Pancreas (tissue), 10 donors: Measurements from ENCODE around the gene HLA-DPB1. TPM values are rescaled to one million over a fixed set of nuclear protein-coding genes. Genes with fewer than 3 reads are reported as not detected.
"Not testable (repeated sequence)": the region's sequence is repeated elsewhere in the genome, so short reads cannot be mapped to it uniquely, and the experiment has no call there.

Experiments
- ATAC-seq, 4 donors: fragments of 200-7000 bp; cut with Tn5 transposase; one replicate each; pipeline versions ENCODE4 v1.8.0 to v1.9.1; 2020; ENCODE audit warnings: mild to moderate bottlenecking in 4 of 4, moderate library complexity in 4 of 4
- DNase-seq, 6 donors: peaks; one replicate each; pipeline ENCODE4 v3.0.0-alpha.2; 2020
- FAIRE-seq: peaks from 2 replicates; lab custom pipeline; 2012; peaks lifted over from hg19 to GRCh38; lab: Jason Lieb, UNC
- H3K27ac ChIP-seq, 4 donors: fragments of 200-600 bp; sonication (generic); 1 replicate in 3 of 4; 2 replicates in 1 of 4; pipeline versions ENCODE4 v1.5.0 to v1.8.0; 2020
- H3K27me3 ChIP-seq, 4 donors: fragments of 200-600 bp; one replicate each; pipeline ENCODE4 v1.8.0; 2021
- H3K36me3 ChIP-seq, 3 donors: fragments of 200-600 bp; sonication (generic) in 1 of 3; one replicate each; pipeline versions ENCODE4 v1.5.0 to v1.8.0; 2020 to 2021
- H3K4me1 ChIP-seq, 3 donors: fragments of 200-600 bp; one replicate each; pipeline ENCODE4 v1.8.0; 2021
- H3K4me3 ChIP-seq, 4 donors: fragments of 200-600 bp; sonication (generic) in 2 of 4; one replicate each; pipeline versions ENCODE4 v1.5.0 to v1.8.0; 2020 to 2021
- H3K9me3 ChIP-seq, 4 donors: fragments of 200-600 bp; one replicate each; pipeline ENCODE4 v1.8.0; 2021
- WGBS, 2 donors: extraction: QIAGEN DNeasy Blood & Tissue Kit; methylation state at CpG; one replicate each; pipeline ENCODE4 v1.1.7; 2013; 5-methylcytosine and 5-hydroxymethylcytosine counted together
- intact Hi-C, 3 donors: fragments of 100-400 bp; cut with DNase I; formaldehyde crosslinking; loops; one replicate each; pipeline versions ENCODE4 v1.11.1 to v1.14.2; 2022
- polyA plus RNA-seq, 2 donors: library from polyadenylated mRNA; stranded (reverse); fragments of 200-250 nt; gene quantifications; one replicate each; pipeline ENCODE4 v1.2.3, GENCODE V29; 2013
- total RNA-seq, 6 donors: library from RNA; stranded (reverse); fragmentation: NEBNext Ultra II Directional in 4 of 6; extraction: Animal tissue kit (Norgen Biotek cat#: 25700) in 4 of 6; gene quantifications; one replicate each; pipeline versions ENCODE4 v1.2.1 to v1.2.4, GENCODE V29; 2021 to 2023
- TF ChIP-seq, protein P1 (sequence below), 4 donors: fragments of 200-600 bp; sonication (generic) in 3 of 4; IDR thresholded peaks; one replicate each; pipeline versions ENCODE4 v1.5.0 to v1.8.0; 2021; ENCODE audit warnings: antibody characterized with exemption in 4 of 4
- donor health status: healthy with polysubstance abuse.
- donor health status: DM: no; HTN: no; CAD: no; lungs with moderate emphysema.
- donor health status: DM: no; HTN: no; CAD: no.
- donor health status: control.
- donor health status: control.
- donor health status: Bipolar disorder and iron deficiency.
- donor health status: DM: yes; HTN: yes; CAD: no.
- donor health status: DM: no; HTN: no; CAD: no.
- donor health status: DM: no; HTN: no; CAD: no.
- donor health status: DM: yes; HTN: yes; CAD: no.

The HLA-DPB1 gene
- total and polyA plus RNA-seq, 8 donors: 11.8 to 156 (median 18.8) TPM

DNA sequence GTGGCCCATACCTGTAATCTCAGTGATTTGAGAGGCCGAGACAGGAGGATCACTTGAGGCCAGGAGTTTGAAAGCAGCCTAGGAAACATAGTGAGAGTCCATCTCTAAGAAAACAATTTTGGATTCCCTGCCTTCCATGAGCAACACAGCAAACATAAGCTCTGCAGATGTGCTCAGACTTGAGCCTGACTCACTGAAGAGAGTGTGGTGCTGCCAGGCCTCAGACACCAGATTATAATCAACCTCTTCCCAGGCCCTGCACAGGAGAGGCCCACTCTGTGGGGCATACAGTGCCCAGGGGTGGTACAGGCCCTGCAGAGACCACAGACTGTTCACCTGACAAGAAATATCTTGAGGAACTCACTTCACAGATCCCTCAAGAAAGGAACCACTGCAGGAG is 19.9 kb downstream of the HLA-DPB1 start:
- no peaks in the 10 kb centered on the region for H3K27me3 ChIP-seq
- ATAC-seq (no peak), FAIRE-seq (no peak), DNase-seq (no peak)
- no peaks in the 10 kb centered on the region for H3K9me3 ChIP-seq
- no peaks in the 10 kb centered on the region for H3K4me1 ChIP-seq
- no peaks in the 10 kb centered on the region for H3K36me3 ChIP-seq
- TF ChIP-seq, protein P1, sequence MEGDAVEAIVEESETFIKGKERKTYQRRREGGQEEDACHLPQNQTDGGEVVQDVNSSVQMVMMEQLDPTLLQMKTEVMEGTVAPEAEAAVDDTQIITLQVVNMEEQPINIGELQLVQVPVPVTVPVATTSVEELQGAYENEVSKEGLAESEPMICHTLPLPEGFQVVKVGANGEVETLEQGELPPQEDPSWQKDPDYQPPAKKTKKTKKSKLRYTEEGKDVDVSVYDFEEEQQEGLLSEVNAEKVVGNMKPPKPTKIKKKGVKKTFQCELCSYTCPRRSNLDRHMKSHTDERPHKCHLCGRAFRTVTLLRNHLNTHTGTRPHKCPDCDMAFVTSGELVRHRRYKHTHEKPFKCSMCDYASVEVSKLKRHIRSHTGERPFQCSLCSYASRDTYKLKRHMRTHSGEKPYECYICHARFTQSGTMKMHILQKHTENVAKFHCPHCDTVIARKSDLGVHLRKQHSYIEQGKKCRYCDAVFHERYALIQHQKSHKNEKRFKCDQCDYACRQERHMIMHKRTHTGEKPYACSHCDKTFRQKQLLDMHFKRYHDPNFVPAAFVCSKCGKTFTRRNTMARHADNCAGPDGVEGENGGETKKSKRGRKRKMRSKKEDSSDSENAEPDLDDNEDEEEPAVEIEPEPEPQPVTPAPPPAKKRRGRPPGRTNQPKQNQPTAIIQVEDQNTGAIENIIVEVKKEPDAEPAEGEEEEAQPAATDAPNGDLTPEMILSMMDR (IDR thresholded peaks at IDR 0.05): no peak
- H3K27ac ChIP-seq: no peak overlapping the region
- no peak overlapping the region for H3K4me3 ChIP-seq
- intact Hi-C loops: no loop called here
- 73 to 82% methylated on average over 1 of the region's 1 CpG for whole genome bisulfite sequencing, 2 donors

DNA sequence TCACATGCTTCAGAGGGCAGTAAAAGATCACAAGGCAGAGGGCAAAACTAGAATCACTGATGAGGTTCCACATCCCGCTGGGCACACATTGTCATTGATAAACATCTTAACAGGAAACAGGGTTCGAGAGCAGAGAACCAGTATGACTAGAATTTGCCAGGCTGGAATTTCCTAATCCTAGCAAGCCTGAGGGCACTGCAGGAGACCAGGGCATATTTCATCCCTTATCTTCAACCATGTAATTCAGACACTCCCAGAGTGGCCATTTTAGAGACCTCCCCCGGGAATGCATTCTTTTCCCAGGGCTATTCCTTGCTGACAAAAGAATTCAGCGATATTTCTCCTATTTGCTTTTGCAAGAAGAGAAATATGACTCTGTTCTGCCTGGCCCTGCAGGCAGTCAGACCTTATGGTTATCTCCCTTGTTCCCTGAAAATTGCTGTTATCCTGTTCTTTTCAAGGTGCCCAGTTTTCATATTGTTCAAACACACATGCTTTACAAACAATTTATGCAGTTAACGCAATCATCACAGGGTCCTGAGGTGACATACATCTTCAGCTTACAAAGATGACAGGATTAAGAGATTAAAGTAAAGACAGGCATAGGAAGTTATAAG is 25.4 kb downstream of the HLA-DPB1 start:
- H3K27me3 ChIP-seq, DNase-seq, ATAC-seq, FAIRE-seq, H3K9me3 ChIP-seq, H3K4me3 ChIP-seq, H3K4me1 ChIP-seq, intact Hi-C loops, H3K27ac ChIP-seq, H3K36me3 ChIP-seq: not testable (repeated sequence)
- WGBS, 2 donors: 58 to 67% methylated on average over 5 of the region's 5 CpGs

DNA sequence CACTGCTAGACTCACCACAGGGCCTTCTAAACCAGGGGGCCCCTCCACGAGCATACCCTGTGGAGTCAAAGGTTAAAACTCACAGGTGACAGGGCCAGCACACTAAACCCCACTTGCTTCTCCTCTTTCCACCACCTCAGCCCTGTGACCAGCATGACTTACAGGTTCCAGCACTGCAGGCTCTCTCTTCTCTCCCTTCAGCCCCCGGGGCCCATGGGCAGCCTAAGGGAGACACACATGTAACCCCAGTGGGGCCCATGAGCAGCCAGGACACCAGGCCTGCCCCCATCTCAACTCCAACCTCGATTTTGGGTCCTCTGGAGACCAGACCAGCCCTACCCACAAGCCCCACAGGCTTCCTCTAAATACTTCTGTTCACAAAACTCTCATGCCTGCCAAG is 28.0 kb downstream of the HLA-DPB1 start:
- Histone ChIP-seq H3K4me1 (no peaks in the 10 kb centered on the region), H3K9me3 (no peaks in the 10 kb centered on the region), H3K4me3 (no peak overlapping the region), H3K27me3 (no peaks in the 10 kb centered on the region), H3K27ac (no peak overlapping the region), H3K36me3 (no peaks in the 10 kb centered on the region)
- intact Hi-C loops: no loop called here
- WGBS, 2 donors: 30 to 31% methylated on average over 3 of the region's 3 CpGs
- no peak for DNase-seq
- no peak for ATAC-seq
- FAIRE-seq: no peak
- TF ChIP-seq, protein P1 (IDR thresholded peaks at IDR 0.05): no peak

DNA sequence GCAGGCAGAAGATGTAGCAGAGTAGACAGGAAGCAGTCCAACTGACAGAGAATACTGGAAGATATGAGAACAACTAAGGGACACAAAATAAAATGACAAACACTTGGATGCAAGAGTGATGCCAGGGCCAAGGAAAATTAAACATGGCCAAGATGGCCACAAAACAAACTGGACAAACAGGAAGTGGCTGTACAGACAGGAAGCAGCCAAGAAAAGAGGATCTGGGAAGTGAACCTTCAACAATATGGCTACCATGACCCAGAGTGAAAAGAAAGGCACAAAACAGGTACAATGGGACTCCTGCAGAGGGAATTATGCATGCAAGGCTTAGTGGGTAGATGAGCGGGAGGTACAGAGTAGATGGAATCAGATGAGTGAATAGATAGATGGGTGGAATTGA is 29.1 kb downstream of the HLA-DPB1 start:
- Histone ChIP-seq H3K9me3 (no peaks in the 10 kb centered on the region), H3K4me3 (no peak overlapping the region), H3K36me3 (no peaks in the 10 kb centered on the region), H3K4me1 (no peaks in the 10 kb centered on the region), H3K27me3 (no peaks in the 10 kb centered on the region), H3K27ac (no peak overlapping the region)
- TF ChIP-seq, protein P1 (IDR thresholded peaks at IDR 0.05): no peak
- FAIRE-seq (no peak), DNase-seq (no peak), ATAC-seq (no peak)
- 83 to 93% methylated on average over 1 of the region's 1 CpG for WGBS, 2 donors
- intact Hi-C loops: no loop called here

DNA sequence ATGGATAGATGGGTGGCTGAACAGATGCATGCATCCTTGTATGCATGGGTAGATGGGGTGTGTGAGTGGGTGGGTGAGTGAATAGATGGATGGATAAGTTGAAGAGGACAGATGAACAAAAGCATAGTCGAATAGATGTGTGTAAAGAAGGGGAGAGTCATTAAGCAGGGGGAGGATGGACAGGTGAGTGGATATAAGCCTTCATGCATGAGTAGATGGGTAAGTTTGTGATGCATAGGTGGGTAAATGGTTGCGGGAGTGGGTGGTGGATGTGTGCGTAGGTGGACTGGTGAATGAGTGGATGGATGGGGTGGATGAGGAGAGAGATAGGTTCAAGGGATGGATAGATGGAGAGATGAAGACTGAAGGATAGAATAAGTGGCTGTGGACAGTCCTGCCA is 29.6 kb downstream of the HLA-DPB1 start:
- TF ChIP-seq, protein P1 (IDR thresholded peaks at IDR 0.05): no peak
- Histone ChIP-seq H3K36me3 (no peaks in the 10 kb centered on the region), H3K27ac (no peak overlapping the region), H3K27me3 (no peaks in the 10 kb centered on the region), H3K4me1 (no peaks in the 10 kb centered on the region), H3K9me3 (no peaks in the 10 kb centered on the region), H3K4me3 (no peak overlapping the region)
- FAIRE-seq (no peak), ATAC-seq (no peak), DNase-seq (no peak)
- intact Hi-C loops: no loop called here
- 66 to 73% methylated on average over 3 of the region's 3 CpGs for WGBS, 2 donors
